Endothelial cell of umbilical vein (primary cell): ENCODE data around the gene DUSP8. TPM values are rescaled to one million over a fixed set of nuclear protein-coding genes. Genes with fewer than 3 reads are reported as not detected.

ENCODE experiments used
- BruUV-seq: library from RNA; stranded (reverse); fragments of 400-500 nt; replicated peaks from 2 replicates; lab custom pipeline; 2021; lab: Mats Ljungman, UMichigan
- CTCF ChIA-PET: fragments of 300-600, 350-600 bp; sonication (Branson Sonifier 250); formaldehyde crosslinking; loops from one replicate; lab custom pipeline; 2021; ENCODE audit warnings: antibody characterized with exemption, inconsistent platforms; lab: Charles Lee
- POLR2A ChIA-PET: fragments of 300-600, 350-600 bp; sonication (Branson Sonifier 250); formaldehyde crosslinking; loops from one replicate; lab custom pipeline; 2021; ENCODE audit warnings: antibody characterized with exemption, inconsistent platforms; lab: Charles Lee
- DNase-seq: peaks from one replicate; pipeline ENCODE4 v3.0.0-alpha.2; 2011; ENCODE audit warnings: low read depth, low spot score
- FAIRE-seq: peaks from 2 replicates; lab custom pipeline; 2011; peaks lifted over from hg19 to GRCh38; lab: Jason Lieb, UNC
- H2AFZ ChIP-seq: 2 replicates; pipeline ENCODE4 v1.6.0; 2012; ENCODE audit warnings: low read depth, low read length, control low read depth, inconsistent platforms
- H3K27ac ChIP-seq: 2 replicates; pipeline ENCODE4 v1.5.1; 2011; ENCODE audit warnings: low read depth, mild to moderate bottlenecking, control low read depth, low read length, moderate library complexity; ENCODE audit not compliant: insufficient read depth
- H3K27me3 ChIP-seq, 2 experiments: 2 replicates each; pipeline versions ENCODE4 v1.6.0 to v1.6.1; 2011; ENCODE audit warnings: low read length in 2 of 2, mixed read lengths in 1 of 2; ENCODE audit not compliant: control insufficient read depth in 2 of 2, insufficient read depth in 2 of 2
- H3K36me3 ChIP-seq, 2 experiments: 2 replicates in 1 of 2; 3 replicates in 1 of 2; pipeline ENCODE4 v1.5.1; 2011; ENCODE audit warnings: low read length in 2 of 2, mild to moderate bottlenecking in 1 of 2, moderate library complexity in 1 of 2; ENCODE audit not compliant: control insufficient read depth in 2 of 2, insufficient read depth in 2 of 2; ENCODE audit errors: extremely low read depth in 1 of 2
- H3K4me1 ChIP-seq: 3 replicates; pipeline ENCODE4 v1.5.1; 2011; ENCODE audit warnings: mild to moderate bottlenecking, low read length; ENCODE audit not compliant: control insufficient read depth, insufficient read depth; ENCODE audit errors: extremely low read depth
- H3K4me2 ChIP-seq: 2 replicates; pipeline ENCODE4 v1.6.1; 2011; ENCODE audit warnings: low read length, control low read depth, mixed read lengths; ENCODE audit not compliant: insufficient read depth
- H3K4me3 ChIP-seq, 3 experiments: fragments of 200-600 bp in 1 of 3; sonication (generic), shearing (Covaris generic) in 1 of 3; replicated peaks in 1 of 3; 2 replicates each; pipeline ENCODE4 v1.5.1; 2011 to 2016; ENCODE audit warnings: control low read depth in 3 of 3, low read length in 3 of 3, mild to moderate bottlenecking in 2 of 3, inconsistent platforms in 1 of 3, low read depth in 1 of 3, moderate library complexity in 1 of 3; ENCODE audit not compliant: insufficient read depth in 1 of 3
- H3K79me2 ChIP-seq: 2 replicates; pipeline ENCODE4 v1.6.0; 2012; ENCODE audit warnings: low read length, inconsistent platforms; ENCODE audit not compliant: control insufficient read depth, insufficient read depth
- H3K9ac ChIP-seq: replicated peaks from 2 replicates; pipeline ENCODE3; 2011; ENCODE audit warnings: low read length, control low read depth; ENCODE audit not compliant: insufficient read depth; ENCODE audit errors: extremely low read depth
- H3K9me1 ChIP-seq: replicated peaks from 3 replicates; pipeline ENCODE4 v1.6.0; 2011; ENCODE audit warnings: mild to moderate bottlenecking, low read length; ENCODE audit not compliant: control insufficient read depth, insufficient read depth; ENCODE audit errors: extremely low read depth
- H3K9me3 ChIP-seq: replicated peaks from 2 replicates; pipeline ENCODE4 v1.5.1; 2012; ENCODE audit warnings: low read length, inconsistent platforms; ENCODE audit not compliant: control insufficient read depth, insufficient read depth
- H4K20me1 ChIP-seq: replicated peaks from 2 replicates; pipeline ENCODE3; 2011; ENCODE audit warnings: mild to moderate bottlenecking, low read length; ENCODE audit not compliant: control insufficient read depth, insufficient read depth; ENCODE audit errors: extremely low read depth
- CTCF ChIP-seq, 2 donors: IDR thresholded peaks; 1 replicate in 1 of 2; 2 replicates in 1 of 2; pipeline ENCODE4 v1.5.1; 2011; ENCODE audit warnings: low read length in 2 of 2, mild to moderate bottlenecking in 2 of 2, moderate library complexity in 2 of 2, control low read depth in 1 of 2, inconsistent platforms in 1 of 2, low read depth in 1 of 2; ENCODE audit not compliant: insufficient read depth in 1 of 2; ENCODE audit errors: extremely low read depth in 1 of 2
- EZH2 ChIP-seq: IDR thresholded peaks from 2 replicates; pipeline ENCODE4 v1.6.1; 2012; ENCODE audit warnings: borderline replicate concordance, low read depth, mild to moderate bottlenecking, moderate library complexity, low read length, inconsistent platforms; ENCODE audit not compliant: severe bottlenecking
- FOS ChIP-seq: IDR thresholded peaks from 2 replicates; pipeline ENCODE4 v1.6.1; 2011; ENCODE audit warnings: mild to moderate bottlenecking, low read length, moderate library complexity, borderline replicate concordance; ENCODE audit not compliant: insufficient read depth
- GATA2 ChIP-seq: IDR thresholded peaks from 2 replicates; pipeline ENCODE4 v1.7.0; 2011; ENCODE audit warnings: low read depth, mild to moderate bottlenecking, moderate library complexity, mixed read lengths, low read length; ENCODE audit not compliant: insufficient read length, insufficient read depth
- MAX ChIP-seq: IDR thresholded peaks from 2 replicates; pipeline ENCODE4 v1.6.1; 2011; ENCODE audit not compliant: insufficient read depth, insufficient read length
- MYC ChIP-seq: IDR thresholded peaks from one replicate; pipeline ENCODE4 v1.6.1; 2011; ENCODE audit warnings: mild to moderate bottlenecking, low read depth, low read length
- POLR2A ChIP-seq: IDR thresholded peaks from 2 replicates; pipeline ENCODE4 v1.6.1; 2012; ENCODE audit warnings: low read depth, mild to moderate bottlenecking, control low read depth, low read length
- POLR2AphosphoS5 ChIP-seq: IDR thresholded peaks from 2 replicates; pipeline ENCODE4 v1.6.1; 2012; ENCODE audit warnings: low read depth, mild to moderate bottlenecking, control low read depth, low read length, moderate library complexity; ENCODE audit not compliant: insufficient read depth
- dilution Hi-C: fragments of 300-500 bp; cut with MboI; formaldehyde crosslinking; loops from one replicate; pipeline ENCODE4 v1.15.0; 2019; ENCODE audit warnings: low sequenced_read_pairs; ENCODE audit not compliant: extremely low pct_ligation_motif_present
- intact Hi-C: fragments of 100-400 bp; cut with micrococcal nuclease; formaldehyde crosslinking; loops from one replicate; pipeline ENCODE4 v1.10.0; 2022
- polyA plus RNA-seq, 4 experiments: library from polyadenylated mRNA; depleted of rRNA in 3 of 4; stranded (reverse) in 3 of 4; unstranded in 1 of 4; fragments of >200 nt; gene quantifications; 2 replicates each; pipeline versions ENCODE4 v1.2.1 to v1.2.3, GENCODE V29; 2011 to 2012; ENCODE audit warnings: missing spikeins in 1 of 4
- total RNA-seq: library from RNA; stranded (reverse); gene quantifications from 2 replicates; pipeline ENCODE4 v1.2.3, GENCODE V29; 2021

Gene DUSP8
- total and polyA plus RNA-seq, 2 donors (not counting 3 experiments of a cell fraction or from before 2014, with no cell fraction given): 4.6 to 5.9 TPM

GRCh38 chr11:1567721-1568100 lies 4.4 kb downstream of the DUSP8 start:
- Histone ChIP-seq H3K9ac (no peak overlapping the region), H3K4me1 (peaks cover 2% of the 10 kb centered on the region), H3K27ac (no peak overlapping the region), H2AFZ (no peak overlapping the region), H3K9me1 (no peaks in the 10 kb centered on the region), H3K4me2 (no peak overlapping the region), H3K4me3 (no peak overlapping the region), H3K79me2 (no peaks in the 10 kb centered on the region), H3K9me3 (no peaks in the 10 kb centered on the region), H4K20me1 (no peaks in the 10 kb centered on the region), H3K27me3 (peaks cover 0 to under 1% of the 10 kb centered on the region in 2 experiments), H3K36me3 (no peaks in the 10 kb centered on the region)
- FAIRE-seq: no peak
- no peak for DNase-seq
- TF ChIP-seq POLR2AphosphoS5: no peak
- no peak for TF ChIP-seq MYC
- TF ChIP-seq GATA2: no peak
- no peak for TF ChIP-seq FOS
- no peak for TF ChIP-seq EZH2
- TF ChIP-seq POLR2A: no peak
- dilution Hi-C loops (no loop called here), intact Hi-C loops (no loop called here)
- CTCF ChIA-PET: interaction anchor here (5.2 kb wide), 1 partner anchor 21 kb away, joined by 24 read pairs; no protein-coding TSS in a partner anchor
- BruUV-seq: no TSS peak
- POLR2A ChIA-PET: no interaction called here

- Histone ChIP-seq H3K27ac (no peak overlapping the region), H3K4me1 (peaks cover 2% of the 10 kb centered on the region), H3K9ac (no peak overlapping the region), H3K27me3 (no peaks in the 10 kb centered on the region), H3K4me3 (no peak overlapping the region), H3K79me2 (no peaks in the 10 kb centered on the region), H3K9me3 (no peaks in the 10 kb centered on the region), H2AFZ (no peak overlapping the region), H3K36me3 (no peaks in the 10 kb centered on the region), H3K9me1 (no peaks in the 10 kb centered on the region), H4K20me1 (no peaks in the 10 kb centered on the region), H3K4me2 (no peak overlapping the region)
- DNase-seq (no peak), FAIRE-seq (no peak)
- no TSS peak for BruUV-seq
- intact Hi-C loops: no loop called here
- ChIA-PET POLR2A (no interaction called here), CTCF (interaction anchor here (5.2 to 5.5 kb wide), 2 partner anchors 7 to 21 kb away, joined by 24 to 36 read pairs; no protein-coding TSS in a partner anchor)
- TF ChIP-seq CTCF (IDR thresholded peaks at IDR 0.05; ENCODE audit: extremely low read depth in 1 of 2, insufficient read depth in 1 of 2, low read depth in 1 of 2, low read length in 2 of 2) (no peak), FOS (no peak), MAX (no peak)
- dilution Hi-C loops: no loop called here
Observed at GRCh38 chr11:1567052-1567720, 4.9 kb downstream of the DUSP8 start.
